ENCODE data around the gene PRR20G.

GRCh38 chr3:127260416-127260815, 27.4 kb downstream of the PRR20G start:
- TF ChIP-seq, protein P1, sequence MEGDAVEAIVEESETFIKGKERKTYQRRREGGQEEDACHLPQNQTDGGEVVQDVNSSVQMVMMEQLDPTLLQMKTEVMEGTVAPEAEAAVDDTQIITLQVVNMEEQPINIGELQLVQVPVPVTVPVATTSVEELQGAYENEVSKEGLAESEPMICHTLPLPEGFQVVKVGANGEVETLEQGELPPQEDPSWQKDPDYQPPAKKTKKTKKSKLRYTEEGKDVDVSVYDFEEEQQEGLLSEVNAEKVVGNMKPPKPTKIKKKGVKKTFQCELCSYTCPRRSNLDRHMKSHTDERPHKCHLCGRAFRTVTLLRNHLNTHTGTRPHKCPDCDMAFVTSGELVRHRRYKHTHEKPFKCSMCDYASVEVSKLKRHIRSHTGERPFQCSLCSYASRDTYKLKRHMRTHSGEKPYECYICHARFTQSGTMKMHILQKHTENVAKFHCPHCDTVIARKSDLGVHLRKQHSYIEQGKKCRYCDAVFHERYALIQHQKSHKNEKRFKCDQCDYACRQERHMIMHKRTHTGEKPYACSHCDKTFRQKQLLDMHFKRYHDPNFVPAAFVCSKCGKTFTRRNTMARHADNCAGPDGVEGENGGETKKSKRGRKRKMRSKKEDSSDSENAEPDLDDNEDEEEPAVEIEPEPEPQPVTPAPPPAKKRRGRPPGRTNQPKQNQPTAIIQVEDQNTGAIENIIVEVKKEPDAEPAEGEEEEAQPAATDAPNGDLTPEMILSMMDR (conservative IDR thresholded peaks at IDR 0.05) = no peak
- no peak for TF ChIP-seq EZH2 (IDR thresholded peaks at IDR 0.05; ENCODE audit: low read depth)

Measured in PC-9 (cell line).